GM21576 (cell line): ENCODE data around the gene PIP4P1.
A peak's percentile ranks its signal among the peaks of the same experiment; 100 is the strongest.

Experiments used
- ATAC-seq: cut with Tn5 transposase; IDR thresholded peaks from one replicate; pipeline ENCODE4 v1.9.1; 2021; ENCODE audit warnings: mild to moderate bottlenecking, moderate library complexity; ENCODE audit not compliant: unreplicated experiment

The PIP4P1 gene

DNA sequence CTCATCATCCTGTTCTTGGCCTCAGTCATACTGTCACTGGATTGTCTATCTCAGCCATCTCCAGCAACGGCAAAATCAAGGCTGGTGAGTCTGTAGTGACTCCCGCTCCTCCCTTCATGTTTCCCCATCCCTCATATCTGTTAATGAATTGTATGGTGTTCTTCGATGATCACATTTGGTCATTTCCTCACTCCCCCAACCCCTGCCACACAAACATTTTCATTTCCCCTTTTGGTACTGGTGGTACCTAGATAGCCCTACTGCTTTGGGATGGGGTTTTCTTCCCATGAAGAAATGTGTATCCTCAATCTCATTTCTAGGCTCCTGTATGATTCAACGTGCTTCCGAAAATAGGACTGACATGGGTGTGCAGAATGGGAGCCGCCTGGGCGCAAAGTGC is 22.6 kb downstream of the PIP4P1 start:
- no peak for ATAC-seq

- ATAC-seq: no peak
These were observed 24.9 kb downstream of the PIP4P1 start for GRCh38 chr14:20436363-20436755.

DNA sequence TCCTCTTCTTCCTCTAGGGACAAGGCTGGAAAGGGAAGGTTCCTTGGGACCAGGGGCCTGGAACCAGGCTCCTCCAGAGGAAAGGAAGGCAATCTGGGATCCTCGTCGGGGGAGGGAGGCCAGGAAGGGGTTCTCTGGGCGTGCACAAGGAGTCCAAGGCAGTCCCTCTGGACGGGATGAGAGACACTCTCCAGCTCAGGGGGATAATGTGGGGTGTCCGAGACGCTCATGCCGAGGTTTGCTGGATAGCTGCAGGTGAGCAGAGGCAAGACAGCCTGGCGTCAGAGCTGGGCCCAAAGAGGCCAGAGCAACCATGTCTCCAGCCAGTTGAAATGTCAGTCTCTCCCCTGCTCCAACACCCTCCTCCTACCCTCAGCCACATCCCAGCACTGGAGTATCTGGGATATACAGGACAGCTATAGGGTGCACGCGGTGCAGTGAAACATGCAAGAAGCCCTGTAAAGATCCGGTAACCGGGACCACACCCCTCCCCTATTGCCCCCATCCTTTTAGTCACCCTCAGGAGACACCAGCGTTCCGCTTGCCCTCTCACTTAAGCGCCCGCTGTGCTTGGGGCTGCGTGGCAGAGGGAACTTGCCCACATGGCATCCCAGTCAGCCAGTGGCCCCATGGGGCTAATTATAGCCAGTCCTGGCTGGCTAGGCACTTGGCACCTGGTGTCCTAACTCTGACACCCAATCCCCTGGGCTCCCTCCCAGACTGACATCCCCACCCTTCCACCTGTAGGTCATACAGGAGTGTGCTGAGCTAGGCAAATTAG is 25.5 kb downstream of the PIP4P1 start, which contains the start of gene KLHL33:
TSS of gene KLHL33 (minus strand) at position 585 of the 781 bp plus-strand sequence. CDS start at position 230, 355 bp downstream.
- ATAC-seq: no peak

DNA sequence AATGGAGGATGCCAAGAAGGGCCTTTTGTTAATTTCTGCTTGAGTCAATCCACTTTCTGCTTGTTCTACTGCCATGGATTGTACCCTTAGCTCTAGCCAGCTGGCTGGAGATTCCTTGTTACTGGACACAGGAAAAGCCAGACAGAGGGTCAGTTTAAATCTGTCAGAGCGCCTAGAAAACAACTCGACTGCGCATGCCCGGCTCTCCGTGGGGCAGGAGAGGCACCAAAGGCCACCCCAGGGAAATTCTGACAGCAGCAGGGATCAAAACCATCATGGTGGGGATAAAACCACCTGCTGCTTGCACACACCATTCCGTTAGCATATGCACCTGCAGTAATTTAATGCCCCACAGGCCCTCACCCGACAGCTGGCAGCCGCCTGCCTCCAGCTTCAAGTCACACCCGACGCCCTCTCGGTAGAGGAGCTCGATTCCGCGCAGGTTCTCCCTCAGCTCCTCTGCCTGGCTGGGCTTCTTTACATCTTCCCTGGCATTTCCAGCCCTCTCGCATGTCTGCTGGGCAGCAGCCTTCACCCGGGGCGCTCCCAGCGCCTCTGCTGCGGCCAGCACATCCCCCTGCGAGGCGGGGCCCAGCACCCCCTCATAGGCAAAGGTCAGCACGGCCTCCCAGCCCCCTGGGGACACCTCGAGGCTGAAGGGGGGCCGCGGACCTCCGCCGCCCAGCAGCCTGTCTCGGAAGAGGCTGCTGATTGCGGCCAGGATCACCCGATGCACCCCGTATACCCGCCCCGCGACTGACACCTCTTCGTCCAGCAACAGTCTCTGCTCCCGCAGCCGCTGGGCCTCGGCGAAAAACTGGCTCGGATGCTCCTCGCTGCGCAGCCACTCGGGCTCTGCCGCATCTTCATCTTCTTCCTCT is 26.3 kb downstream of the PIP4P1 start:
- ATAC-seq: no peak

GRCh38 chr14:20429801-20430669 is 31.2 kb downstream of the PIP4P1 start:
- no peak for ATAC-seq

- ATAC-seq: no peak
These were observed 32.4 kb downstream of the PIP4P1 start for GRCh38 chr14:20428802-20429201.

- peak; percentile 24 for ATAC-seq
These were observed 33.2 kb downstream of the PIP4P1 start for GRCh38 chr14:20428010-20428365.

DNA sequence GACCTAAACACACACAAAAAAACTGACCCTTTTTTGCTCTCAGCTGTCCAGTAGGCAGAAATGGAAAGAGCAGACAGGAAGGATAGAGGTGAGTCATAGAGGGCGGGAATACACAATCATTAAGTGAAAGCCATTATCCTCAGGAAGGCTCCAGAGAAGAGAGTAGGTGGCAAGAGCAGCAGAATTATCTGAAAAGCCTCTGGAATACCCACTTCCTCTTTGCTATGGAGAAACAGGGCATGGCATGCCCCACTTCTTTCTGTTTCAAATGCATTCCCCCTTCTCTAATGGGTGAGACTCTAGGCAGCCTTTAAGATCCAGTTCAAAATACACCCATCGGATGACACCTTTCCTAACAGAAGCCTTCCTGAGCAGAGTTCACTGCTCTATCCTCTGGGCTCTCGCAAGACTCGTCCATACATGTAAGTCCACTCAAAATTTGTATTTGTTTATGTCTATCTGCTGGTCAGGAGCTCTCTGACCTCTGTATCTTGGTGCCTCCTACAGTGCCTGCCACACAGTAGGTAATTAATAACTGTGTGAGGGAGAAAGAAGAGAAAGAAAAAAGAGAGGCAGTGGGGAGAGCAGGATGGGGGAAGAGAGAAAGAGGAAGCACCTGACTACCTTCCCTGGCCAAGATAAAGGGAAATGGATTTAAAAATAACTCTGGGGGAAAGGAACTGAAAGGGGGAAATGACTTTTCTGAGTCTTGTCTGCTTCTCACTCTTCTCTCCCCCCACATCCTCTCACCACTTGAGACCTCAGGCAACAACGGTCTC is 33.8 kb downstream of the PIP4P1 start:
- peak; percentile 69 for ATAC-seq

DNA sequence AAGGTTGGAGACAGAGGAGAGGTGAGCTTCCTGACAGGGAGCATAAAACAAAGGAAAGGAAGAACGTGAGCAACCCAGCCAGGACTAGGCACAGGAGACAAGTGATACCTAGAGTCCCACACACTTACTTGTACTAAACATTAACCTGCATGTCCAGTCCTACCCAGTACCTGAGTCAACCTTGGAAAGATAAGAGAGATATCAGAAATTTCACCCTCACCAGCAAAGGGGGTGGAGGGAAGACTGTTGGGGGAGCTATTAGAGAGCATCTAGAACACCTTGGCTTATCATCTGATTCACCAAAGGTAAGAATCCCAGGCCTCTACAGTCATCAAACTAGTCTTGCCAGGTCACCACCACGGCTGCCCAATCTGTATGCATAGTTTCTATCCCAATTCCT is 36.4 kb downstream of the PIP4P1 start:
- no peak for ATAC-seq

GRCh38 chr14:20422886-20423285 is 38.3 kb downstream of the PIP4P1 start:
- ATAC-seq: no peak

DNA sequence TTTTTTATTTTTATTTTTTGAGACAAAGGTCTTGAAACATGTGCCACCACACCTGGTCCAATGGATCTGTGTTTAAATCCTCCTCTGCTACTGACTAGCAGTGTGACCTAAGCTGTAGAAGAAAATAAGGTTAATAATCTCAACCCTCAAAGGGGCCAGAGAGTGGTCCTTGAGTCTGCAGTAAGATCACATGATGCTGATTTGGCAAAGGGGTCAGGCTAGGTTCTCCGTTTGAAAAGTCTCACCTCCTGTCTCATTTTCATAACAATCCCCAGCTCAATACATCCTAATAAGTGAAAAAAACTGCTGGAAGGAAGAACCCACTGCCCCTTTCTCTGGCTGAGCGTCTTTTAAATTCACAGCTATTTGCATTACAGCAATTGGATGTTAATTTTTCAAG is 40.0 kb downstream of the PIP4P1 start:
- ATAC-seq: no peak

DNA sequence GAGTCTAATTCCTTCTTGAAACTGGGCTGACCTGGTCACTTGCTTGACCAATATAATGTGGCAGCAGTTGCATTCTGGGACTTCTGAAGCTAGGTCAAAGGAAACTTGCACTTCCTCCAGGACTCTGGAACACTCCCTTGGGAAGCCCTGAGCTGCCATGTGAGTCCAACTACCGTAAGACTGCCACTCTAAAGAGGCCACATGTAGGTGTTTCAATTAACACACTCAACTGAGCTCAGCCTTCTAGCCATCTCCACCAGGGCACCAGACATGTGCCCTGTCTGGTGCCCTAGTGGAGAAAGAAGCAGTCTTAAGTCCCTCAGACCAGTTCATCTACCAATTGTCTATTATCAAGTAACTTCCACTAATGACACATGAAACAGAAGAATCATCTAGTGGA is 41.8 kb downstream of the PIP4P1 start:
- ATAC-seq: no peak

DNA sequence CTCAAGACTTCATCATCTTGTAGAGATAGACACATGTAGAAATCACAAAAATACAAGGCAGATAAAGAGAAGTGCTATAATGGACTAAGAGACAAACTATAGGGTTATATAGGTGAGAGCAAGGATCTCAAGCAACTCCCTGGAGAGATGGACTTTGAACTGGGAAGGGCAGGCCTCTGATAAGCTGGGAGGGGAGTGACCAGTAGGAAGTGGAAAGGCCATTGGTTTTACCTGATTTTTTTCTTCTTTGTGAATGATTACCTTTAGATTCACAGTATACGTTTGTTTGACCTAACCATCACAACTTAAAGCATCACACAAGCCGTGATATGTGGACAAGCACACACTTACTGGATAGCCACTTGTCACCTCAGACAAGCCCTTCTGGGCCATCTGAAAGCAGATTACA is 42.7 kb downstream of the PIP4P1 start:
- ATAC-seq: no peak

DNA sequence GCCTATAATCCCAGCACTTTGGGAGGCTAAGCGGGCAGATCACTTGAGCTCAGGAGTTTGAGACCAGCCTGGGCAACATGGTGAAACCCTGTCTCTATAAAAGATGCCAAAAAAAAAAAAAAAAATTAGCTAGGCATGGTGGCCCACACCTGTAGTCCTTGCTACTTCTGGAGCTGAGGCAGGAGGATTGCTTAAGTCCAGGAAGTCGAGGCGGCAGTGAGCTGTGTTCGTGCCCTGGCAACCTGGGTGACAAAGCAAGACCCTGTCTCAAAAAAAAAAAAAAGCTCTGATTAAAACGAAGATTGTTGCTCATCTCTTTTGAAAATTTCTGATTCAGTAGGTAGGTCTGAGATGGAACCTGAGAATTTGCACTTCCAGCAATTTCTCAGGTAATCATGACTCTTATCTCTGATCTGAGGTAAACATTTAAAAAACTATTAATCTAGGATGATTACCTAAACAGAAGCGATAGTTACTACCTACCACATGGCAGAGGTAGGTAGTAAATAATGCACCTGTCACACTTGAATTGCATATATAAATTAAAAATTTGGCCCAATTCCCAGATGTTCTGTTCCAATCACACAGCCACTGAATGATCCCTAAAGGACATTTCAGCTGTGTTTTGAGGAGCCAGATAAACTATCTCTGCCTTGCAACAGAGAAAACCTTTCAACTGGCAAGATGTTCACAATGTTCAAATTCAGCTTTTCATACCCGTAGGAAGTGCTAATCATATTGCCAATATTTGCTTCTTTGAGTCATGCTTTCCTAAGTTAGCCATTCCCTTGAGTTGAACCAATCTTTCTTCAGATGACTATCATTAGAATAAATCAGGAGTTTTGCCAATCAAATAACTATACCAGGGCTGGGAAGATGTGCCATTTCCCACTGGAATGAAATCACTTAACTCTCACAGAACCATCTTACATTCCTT is 43.7 kb downstream of the PIP4P1 start:
- ATAC-seq: no peak

DNA sequence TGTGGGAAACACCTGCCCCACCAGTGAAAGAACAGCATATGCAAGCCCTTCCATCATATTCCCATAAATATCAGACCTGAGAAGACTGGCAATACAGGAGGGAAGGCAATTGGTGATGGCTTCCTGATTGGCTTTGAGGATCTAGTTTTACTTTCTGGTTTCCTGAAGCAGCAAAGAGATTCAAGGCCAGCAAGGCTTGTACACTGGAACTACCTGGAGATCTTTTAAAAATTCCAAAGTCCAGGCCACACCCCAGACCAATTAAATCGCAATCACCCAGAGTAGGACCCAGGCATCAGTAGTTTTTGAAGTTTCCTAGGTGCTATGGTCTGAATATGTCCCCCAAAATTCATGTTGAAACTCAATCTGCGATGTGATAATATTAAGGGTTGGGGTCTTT is 45.0 kb downstream of the PIP4P1 start:
- ATAC-seq: no peak

DNA sequence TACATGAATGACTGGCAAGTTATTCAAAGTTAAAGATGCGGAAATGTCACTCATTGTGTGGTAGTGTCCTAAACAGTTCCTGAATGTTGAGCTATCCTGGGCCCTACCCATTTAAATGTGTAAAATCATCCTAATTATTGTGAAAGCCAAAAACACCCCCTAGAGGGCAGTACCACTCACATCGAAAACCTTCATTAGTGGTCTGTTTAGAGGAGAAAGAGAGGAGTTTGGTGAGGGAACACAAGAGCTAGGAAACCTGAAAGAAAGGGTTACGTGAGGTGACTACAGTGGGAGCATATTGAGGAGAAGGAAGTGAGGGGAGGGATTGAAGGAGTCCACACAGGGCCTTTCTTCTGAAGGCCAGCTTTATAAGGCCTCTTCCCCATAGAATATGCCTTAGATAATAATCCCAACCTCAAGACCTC is 45.4 kb downstream of the PIP4P1 start:
- ATAC-seq: peak; percentile 47

DNA sequence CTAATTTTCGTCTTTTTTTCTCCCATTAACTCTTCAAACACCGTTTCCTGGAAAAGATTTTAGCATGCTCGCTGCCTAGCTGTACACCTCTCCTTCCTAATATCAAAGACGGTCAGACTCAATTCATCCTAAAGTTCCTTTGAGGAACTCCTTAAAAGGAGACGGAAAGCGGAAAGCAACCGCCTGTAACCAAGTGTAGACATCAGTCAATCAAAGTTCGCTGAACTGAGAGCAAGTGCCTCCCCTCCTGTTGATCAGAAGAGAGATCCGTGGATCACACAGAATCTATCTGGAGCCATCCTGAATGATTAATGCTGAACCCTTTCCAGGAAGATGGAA is 47.5 kb downstream of the PIP4P1 start:
- ATAC-seq: no peak

- ATAC-seq: peak; percentile 65
These were observed 48.1 kb downstream of the PIP4P1 start, which contains the start of gene TEP1 for GRCh38 chr14:20412876-20413743. TEP1 (minus strand) TSS chr14:20413501; CDS start chr14:20408439, 5,062 bp downstream.
